H4 (cell line): ENCODE data around the gene TACR2. TPM values are rescaled to one million over a fixed set of nuclear protein-coding genes. Genes with fewer than 3 reads are reported as not detected.
A peak's percentile ranks its signal among the peaks of the same experiment; 100 is the strongest.
"Not testable (repeated sequence)": the region's sequence is repeated elsewhere in the genome, so short reads cannot be mapped to it uniquely, and the experiment has no call there.

ENCODE experiments used
- DNase-seq: peaks from one replicate; pipeline ENCODE4 v3.0.0-alpha.2; 2015; ENCODE audit warnings: low spot score
- total RNA-seq: library from RNA; depleted of rRNA; stranded (reverse); fragments of >200 nt; shearing (Covaris generic); gene quantifications from 2 replicates; pipeline ENCODE4 v1.2.3, GENCODE V29; 2014

The TACR2 gene
- total RNA-seq, 1 experiment from 2014 or later, result not detected

GRCh38 chr10:69450395-69450794 is 33.7 kb upstream of the TACR2 start:
- not testable (repeated sequence) for DNase-seq

DNA sequence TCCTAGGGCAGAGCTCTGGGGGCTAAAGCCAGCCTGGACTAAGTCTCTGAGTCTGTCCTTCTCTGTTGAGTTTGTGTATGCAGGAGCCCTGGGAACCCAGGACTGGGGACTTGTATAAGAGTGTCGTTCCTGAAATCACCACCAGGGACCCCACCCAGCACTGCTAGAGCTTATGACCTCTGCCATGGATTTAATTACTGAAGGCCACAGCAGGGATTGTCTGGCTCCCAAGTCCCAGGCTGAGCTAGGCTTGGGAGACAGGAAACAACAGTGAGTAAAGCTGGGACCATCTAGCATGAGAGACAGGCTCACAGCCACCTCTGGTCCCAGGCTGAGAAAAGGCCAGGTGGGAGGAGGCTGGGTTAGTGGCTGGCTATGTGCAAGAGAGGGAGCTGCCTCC is 33.1 kb upstream of the TACR2 start:
- DNase-seq, result peak; percentile 81

DNA sequence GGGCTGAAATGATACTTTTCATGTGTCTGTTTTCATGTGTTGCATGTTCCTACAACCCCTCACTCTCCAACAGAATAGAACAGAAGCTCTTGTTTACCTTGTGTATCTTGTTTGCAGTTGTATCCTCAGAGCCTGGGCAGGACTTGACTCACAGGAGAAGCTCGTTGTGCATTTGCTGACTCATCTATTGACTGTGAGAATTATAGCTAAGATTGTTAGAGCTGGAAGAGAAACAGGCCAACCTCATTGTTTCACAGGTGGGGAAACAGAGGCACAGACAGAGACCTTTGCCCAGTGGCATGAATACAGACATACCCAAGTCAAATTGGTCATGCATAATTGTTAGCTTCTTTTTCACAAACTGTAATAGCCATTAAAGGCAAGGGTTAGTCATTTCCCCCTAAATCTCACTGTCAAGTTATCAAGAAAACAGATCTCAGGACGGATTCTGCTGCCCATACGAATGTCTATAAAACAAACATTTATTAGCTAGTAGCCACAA is 30.0 kb upstream of the TACR2 start:
- DNase-seq, result peak; percentile 73

- no peak for DNase-seq
Observed at GRCh38 chr10:69446229-69446628, 29.5 kb upstream of the TACR2 start.

- DNase-seq, result no peak
Observed at GRCh38 chr10:69445041-69445440, 28.3 kb upstream of the TACR2 start.

- DNase-seq, result no peak
Observed at GRCh38 chr10:69443354-69443753, 26.6 kb upstream of the TACR2 start.

- DNase-seq, result peak; percentile 83
Observed at GRCh38 chr10:69439813-69440506, 23.2 kb upstream of the TACR2 start.

DNA sequence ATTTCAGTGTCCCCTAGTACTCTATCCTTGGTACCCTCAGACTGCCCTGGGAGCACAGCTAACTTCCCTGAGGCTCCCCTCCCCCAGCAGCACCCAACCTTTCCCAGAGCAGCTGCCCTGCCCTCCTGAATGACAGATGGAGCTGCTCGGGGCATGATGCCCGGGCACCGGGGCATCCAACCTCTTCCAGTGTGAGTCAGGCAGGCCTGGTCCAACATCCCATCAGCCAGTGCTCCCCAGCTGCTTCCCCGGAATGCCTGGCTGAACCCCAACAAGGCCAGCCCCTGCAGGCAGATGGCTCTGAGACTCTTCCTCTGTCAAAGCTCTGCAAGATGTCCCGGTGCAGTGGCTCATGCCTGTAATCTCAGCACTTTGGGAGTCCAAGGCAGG is 22.6 kb upstream of the TACR2 start:
- peak; percentile 47 for DNase-seq

DNA sequence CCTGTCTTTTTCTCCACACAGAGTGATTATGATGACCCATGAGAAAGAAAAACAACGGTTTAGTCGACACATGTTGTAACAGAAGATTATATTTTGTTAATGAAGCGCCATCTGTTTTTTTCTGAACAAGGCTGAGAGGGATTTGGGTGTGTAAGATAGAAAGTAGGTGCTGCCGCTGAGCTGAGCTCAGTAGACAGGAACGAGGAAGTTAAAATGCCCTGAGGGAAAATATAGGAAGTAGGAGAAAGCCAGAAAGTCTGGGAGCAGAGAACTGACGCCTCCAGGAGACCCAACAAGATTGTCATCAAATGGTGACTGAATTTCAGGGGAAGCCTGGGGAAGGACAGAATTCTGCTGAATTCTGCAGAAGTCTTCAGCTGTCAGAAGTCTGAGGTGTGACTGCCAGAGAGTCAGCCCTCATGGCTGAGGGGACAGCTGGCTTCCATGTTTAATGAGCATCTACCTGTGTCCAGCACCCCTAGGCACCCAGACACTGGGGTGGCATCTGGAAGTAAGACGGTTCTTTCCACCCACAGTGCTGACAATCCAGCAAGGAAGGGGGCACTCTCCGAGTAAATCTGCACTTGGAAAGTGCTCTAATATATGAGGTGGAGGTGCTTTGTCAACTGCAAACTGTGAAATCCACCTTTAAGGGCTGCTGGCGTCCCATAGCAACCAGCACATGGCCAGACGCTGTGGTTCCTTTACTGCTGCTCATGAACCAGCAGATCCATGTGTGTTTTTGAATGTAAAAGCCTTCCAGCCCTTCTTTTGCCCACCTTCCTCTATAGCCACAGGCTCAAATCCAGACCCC is 22.0 kb upstream of the TACR2 start:
- DNase-seq, result peak; percentile 57

GRCh38 chr10:69437321-69438259 is 20.9 kb upstream of the TACR2 start:
- DNase-seq, result no peak

DNA sequence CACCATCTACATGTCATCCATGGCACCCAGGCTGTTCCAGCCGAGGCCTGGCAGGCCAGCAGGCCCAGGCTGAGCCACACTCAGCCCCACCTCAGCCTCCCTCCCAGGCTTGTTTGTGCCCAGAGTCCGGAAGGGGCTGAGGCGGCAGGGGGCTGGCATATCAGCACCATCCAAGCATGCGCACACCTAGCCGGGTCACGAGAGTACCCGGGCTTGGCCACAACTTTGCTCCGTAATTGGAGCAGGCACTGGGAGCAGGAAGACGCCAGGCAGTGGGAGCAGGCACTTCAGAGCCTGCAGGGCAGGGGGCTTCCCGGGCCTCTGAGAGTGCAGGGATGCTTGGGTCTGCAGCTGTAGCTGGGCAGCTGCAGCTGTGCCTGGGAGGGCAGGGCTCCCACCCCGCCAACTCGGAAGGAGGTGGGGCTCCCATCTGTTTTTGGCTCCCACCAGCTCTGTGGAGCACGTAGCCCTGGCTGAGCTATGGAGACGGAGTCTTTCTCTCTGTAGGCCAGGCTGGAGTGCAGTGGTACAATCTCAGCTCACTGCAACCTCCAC is 19.3 kb upstream of the TACR2 start:
- no peak for DNase-seq

DNA sequence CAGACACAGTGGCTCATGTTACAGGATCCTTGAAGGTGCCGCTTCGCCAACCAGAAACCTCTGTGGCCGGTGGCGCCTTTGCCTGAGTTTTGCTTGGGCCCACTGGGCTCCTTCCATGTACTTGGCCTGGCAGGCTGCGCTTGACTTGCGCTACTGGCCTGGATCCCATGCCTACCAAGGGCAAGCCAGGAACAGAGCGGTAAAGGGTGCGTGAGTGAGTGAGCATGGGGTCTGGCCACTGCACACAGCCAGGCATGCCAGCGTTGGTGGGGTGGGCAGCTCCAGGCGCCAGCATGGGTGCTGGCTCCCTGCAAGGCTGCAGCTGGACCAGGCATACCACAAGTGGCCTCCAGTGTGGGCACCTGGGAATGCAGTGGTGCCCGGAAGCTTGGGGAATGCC is 18.2 kb upstream of the TACR2 start:
- DNase-seq, result no peak

- no peak for DNase-seq
Observed at GRCh38 chr10:69434169-69434568, 17.5 kb upstream of the TACR2 start.

- DNase-seq, result no peak
Observed at GRCh38 chr10:69428165-69428564, 11.4 kb upstream of the TACR2 start.

- no peak for DNase-seq
Observed at GRCh38 chr10:69426376-69426727, 9.6 kb upstream of the TACR2 start.

DNA sequence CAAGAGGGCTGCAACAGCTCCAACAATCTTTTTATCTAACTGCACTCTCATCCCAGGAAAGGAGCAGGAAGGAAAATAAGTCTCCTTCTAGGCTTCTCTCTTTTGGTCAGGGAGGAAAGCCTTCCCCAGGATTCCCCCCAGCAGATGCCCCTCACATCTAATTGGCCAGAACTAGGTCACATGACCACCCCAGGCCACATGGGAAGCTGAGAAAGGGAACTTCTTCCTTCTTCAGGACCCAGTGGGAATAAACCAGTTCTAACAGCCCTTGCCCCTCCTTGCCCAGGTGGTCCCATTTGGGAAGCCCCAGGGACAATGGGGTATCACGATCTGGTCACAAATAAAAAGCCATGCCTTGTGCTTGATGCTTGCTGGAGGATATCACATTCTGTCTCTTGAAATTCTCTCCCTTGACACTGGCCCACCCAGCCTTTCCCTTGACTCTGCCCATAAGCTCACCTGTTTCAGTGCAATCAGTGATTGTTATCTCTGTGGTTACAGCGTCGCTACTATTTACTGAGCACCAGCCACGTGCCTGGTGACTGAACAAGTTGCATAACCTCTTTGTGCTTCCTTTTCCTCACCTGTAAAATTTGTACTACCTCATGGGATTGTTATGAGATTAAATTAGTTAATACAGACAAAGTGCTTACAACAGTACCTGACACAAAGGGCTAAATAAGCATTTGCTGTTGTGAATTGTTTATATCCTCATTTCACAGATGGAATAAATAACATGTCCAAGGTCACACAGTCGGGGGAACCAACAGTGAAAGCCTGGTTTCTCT is 9.0 kb upstream of the TACR2 start:
- DNase-seq, result no peak

- no peak for DNase-seq
Observed at GRCh38 chr10:69425041-69425440, 8.3 kb upstream of the TACR2 start.

DNA sequence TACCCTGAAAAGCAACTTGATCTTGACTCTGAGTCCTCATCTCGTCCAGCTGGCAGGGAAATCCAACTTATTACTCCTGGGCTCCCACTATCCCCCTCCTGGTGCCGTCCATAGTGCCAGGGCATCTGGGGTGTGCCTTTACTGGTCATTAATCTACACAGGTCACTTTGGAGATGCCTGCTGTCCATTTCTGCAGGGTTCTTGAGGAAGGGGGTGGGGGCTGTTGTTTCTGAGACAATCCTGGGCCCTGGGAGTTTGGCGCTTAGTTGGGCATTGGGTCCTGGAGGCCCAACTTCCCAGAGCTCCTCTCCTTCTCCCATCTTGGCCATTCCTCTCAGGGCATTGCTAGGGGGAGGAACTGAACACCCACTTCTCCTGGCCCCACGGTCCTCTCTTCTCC is 6.0 kb upstream of the TACR2 start:
- DNase-seq, result no peak

DNA sequence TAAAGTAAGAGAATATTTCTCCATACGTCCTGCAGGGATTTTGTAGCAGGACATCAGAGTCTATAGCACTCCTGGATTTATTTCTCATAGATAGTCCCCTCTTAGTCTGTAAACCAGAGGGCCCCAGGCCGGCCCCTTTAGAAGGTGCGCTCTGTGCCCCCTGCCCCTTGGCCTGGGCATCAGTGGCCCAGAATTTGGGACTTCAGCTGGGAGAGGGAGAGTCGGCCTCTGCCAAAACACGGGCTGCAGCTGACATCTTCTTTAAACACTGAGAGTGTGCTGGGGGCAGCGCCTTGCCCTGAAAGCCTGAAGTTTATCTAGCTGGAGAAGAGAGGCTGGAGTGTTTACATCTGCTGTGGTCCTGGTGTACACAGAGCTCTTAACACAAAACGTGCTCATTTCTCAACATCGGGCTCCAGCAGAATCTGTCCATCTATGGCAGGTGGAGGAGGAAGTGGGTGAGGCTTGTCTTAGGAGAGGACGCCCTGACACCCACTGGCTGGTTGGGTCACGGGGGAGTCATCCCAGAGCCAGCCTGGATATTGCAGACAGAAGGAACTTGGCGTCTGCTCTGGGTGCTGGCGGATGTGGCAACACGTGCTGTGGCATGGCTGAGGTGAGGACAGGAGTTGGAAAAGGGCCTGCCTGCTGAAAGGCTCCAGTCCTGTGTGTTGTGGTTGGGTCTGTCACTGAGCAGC is 5.0 kb upstream of the TACR2 start:
- peak; percentile 29 for DNase-seq

GRCh38 chr10:69419744-69420126 is 3.0 kb upstream of the TACR2 start:
- DNase-seq, result no peak
